Measurements from ENCODE around the gene LHFPL3. TPM values are rescaled to one million over a fixed set of nuclear protein-coding genes. Genes with fewer than 3 reads are reported as not detected.

LHFPL3 gene
- total RNA-seq, 1 experiment from 2014 or later = not detected

GRCh38 chr7:104621321-104621720, 292.9 kb downstream of the LHFPL3 start (continued):
- TF ChIP-seq, protein P1, sequence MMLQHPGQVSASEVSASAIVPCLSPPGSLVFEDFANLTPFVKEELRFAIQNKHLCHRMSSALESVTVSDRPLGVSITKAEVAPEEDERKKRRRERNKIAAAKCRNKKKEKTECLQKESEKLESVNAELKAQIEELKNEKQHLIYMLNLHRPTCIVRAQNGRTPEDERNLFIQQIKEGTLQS (IDR thresholded peaks at IDR 0.05) = no peak
- TF ChIP-seq MAX (IDR thresholded peaks at IDR 0.05) (no peak), JUND (IDR thresholded peaks at IDR 0.05) (no peak)

GRCh38 chr7:104625956-104626355, 297.6 kb downstream of the LHFPL3 start:
- ATAC-seq (no peak), DNase-seq (ENCODE audit: low read depth, low spot score) (no peak)
- ChIA-PET CTCF (no interaction called here), POLR2A (no interaction called here), RAD21 (ENCODE audit: low non-redundant PET in 1 of 2, low total read pairs in 2 of 2, uncharacterized antibody in 2 of 2, unreplicated experiment in 2 of 2) (no interaction called here)
- Histone ChIP-seq H3K4me2 (ENCODE audit: low read length) (no peak overlapping the region), H3K4me3 (replicated peaks in 1 of 2; ENCODE audit: low read depth in 1 of 2, low read length in 2 of 2) (no peak overlapping the region), H3K36me3 (ENCODE audit: control insufficient read depth in 1 of 2, insufficient read depth in 2 of 2, low read length in 2 of 2) (no peaks in the 10 kb centered on the region; a peak in 1 of 4 replicates), H3K9ac (ENCODE audit: low read length) (no peak overlapping the region), H3K79me2 (ENCODE audit: insufficient read depth, low read length) (no peaks in the 10 kb centered on the region), H3K27me3 (ENCODE audit: insufficient read depth, low read length) (peaks cover 10% of the 10 kb centered on the region), H3K4me1 (ENCODE audit: control insufficient read depth in 1 of 2, insufficient read depth in 2 of 2, low read length in 2 of 2) (no peaks in the 10 kb centered on the region), H4K20me1 (ENCODE audit: insufficient read depth) (no peaks in the 10 kb centered on the region), H2AFZ (ENCODE audit: low read depth, low read length, poor library complexity, severe bottlenecking) (no peak overlapping the region), H3K9me3 (ENCODE audit: control insufficient read depth in 1 of 2, insufficient read depth in 1 of 2, low read depth in 1 of 2, low read length in 2 of 2) (no peaks in the 10 kb centered on the region), H3K9me2 (ENCODE audit: insufficient read depth) (no peaks in the 10 kb centered on the region), H3K27ac (ENCODE audit: low read depth, low read length) (no peak overlapping the region)
- TF ChIP-seq, protein P1 (IDR thresholded peaks at IDR 0.05) = no peak
- TF ChIP-seq YY1 (IDR thresholded peaks at IDR 0.05; ENCODE audit: extremely low read depth, insufficient replicate concordance, low read depth, low read length) (no peak), SIN3A (IDR thresholded peaks at IDR 0.05; ENCODE audit: low read depth) (no peak), POLR2AphosphoS5 (IDR thresholded peaks at IDR 0.05; ENCODE audit: low read depth, low read length) (no peak), MAX (IDR thresholded peaks at IDR 0.05) (no peak), ZNF274 (IDR thresholded peaks at IDR 0.05; ENCODE audit: low read depth, low read length) (no peak), ELF1 (IDR thresholded peaks at IDR 0.05; ENCODE audit: borderline replicate concordance, low read depth) (no peak), RAD21 (IDR thresholded peaks at IDR 0.05; ENCODE audit: low read depth) (no peak), REST (IDR thresholded peaks at IDR 0.05; ENCODE audit: low read depth) (no peak)
- TF ChIP-seq, protein P2, sequence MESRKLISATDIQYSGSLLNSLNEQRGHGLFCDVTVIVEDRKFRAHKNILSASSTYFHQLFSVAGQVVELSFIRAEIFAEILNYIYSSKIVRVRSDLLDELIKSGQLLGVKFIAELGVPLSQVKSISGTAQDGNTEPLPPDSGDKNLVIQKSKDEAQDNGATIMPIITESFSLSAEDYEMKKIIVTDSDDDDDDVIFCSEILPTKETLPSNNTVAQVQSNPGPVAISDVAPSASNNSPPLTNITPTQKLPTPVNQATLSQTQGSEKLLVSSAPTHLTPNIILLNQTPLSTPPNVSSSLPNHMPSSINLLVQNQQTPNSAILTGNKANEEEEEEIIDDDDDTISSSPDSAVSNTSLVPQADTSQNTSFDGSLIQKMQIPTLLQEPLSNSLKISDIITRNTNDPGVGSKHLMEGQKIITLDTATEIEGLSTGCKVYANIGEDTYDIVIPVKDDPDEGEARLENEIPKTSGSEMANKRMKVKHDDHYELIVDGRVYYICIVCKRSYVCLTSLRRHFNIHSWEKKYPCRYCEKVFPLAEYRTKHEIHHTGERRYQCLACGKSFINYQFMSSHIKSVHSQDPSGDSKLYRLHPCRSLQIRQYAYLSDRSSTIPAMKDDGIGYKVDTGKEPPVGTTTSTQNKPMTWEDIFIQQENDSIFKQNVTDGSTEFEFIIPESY (IDR thresholded peaks at IDR 0.05; ENCODE audit: extremely low read depth, insufficient replicate concordance, low read length) = no peak
- TF ChIP-seq, protein P3, sequence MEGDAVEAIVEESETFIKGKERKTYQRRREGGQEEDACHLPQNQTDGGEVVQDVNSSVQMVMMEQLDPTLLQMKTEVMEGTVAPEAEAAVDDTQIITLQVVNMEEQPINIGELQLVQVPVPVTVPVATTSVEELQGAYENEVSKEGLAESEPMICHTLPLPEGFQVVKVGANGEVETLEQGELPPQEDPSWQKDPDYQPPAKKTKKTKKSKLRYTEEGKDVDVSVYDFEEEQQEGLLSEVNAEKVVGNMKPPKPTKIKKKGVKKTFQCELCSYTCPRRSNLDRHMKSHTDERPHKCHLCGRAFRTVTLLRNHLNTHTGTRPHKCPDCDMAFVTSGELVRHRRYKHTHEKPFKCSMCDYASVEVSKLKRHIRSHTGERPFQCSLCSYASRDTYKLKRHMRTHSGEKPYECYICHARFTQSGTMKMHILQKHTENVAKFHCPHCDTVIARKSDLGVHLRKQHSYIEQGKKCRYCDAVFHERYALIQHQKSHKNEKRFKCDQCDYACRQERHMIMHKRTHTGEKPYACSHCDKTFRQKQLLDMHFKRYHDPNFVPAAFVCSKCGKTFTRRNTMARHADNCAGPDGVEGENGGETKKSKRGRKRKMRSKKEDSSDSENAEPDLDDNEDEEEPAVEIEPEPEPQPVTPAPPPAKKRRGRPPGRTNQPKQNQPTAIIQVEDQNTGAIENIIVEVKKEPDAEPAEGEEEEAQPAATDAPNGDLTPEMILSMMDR (IDR thresholded peaks at IDR 0.05 in 2 of 3, conservative IDR thresholded peaks at IDR 0.05 in 1 of 3; ENCODE audit: borderline replicate concordance in 1 of 3, insufficient read depth in 1 of 3, low read depth in 2 of 3, low read length in 2 of 3) = no peak
- no TSS peak for BruUV-seq (replicated peaks)
- intact Hi-C loops (cut with micrococcal nuclease) = loop anchor here (10.0 kb wide), 1 partner anchor 71 kb away; no protein-coding TSS in a partner anchor
